ENCODE measurements around the gene MYO9B. TPM values are rescaled to one million over a fixed set of nuclear protein-coding genes. Genes with fewer than 3 reads are reported as not detected.

Gene MYO9B
- total RNA-seq, 2 donors from 2014 or later: 79.4 to 96.8 TPM

DNA sequence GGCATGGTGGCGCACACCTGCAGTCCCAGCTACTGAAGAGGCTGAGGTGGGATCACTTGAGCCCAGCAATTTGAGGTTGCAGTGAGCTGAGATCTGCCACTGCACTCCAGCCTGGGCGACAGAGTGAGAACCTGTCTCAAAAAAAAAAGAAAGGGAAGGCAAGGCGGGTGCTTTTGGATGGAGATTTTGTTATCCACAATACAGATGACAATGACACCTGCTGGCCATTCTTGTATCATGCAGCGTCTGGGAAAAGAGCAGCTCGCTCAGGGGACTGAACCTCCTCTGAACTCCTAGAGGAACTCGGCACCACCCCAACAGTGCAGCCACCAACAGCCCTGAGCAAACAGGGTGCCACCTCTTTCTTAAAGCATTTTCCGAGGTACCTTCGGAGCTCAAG, 23.1 kb upstream of the MYO9B start:
- peak; percentile 87 for DNase-seq
- no peak overlapping the region for H3K27ac Mint-ChIP-seq
- Histone ChIP-seq H3K4me1 (ENCODE audit: control insufficient read depth, insufficient read depth, low read length) (no peaks in the 10 kb centered on the region), H3K9me3 (ENCODE audit: control insufficient read depth, low read length) (no peaks in the 10 kb centered on the region), H3K9ac (ENCODE audit: extremely low read depth, low read length, poor library complexity, severe bottlenecking) (no peak overlapping the region), H3K4me3 (ENCODE audit: low read length) (no peak overlapping the region), H3K36me3 (ENCODE audit: control insufficient read depth, insufficient read depth, low read length) (peaks cover 49% of the 10 kb centered on the region), H3K27ac (ENCODE audit: low read depth, low read length) (no peak overlapping the region), H3K27me3 (ENCODE audit: control insufficient read depth, insufficient read depth, low read length, poor library complexity, severe bottlenecking) (no peaks in the 10 kb centered on the region)
- 72 to 73% methylated on average over 4 to 8 of the region's 8 CpGs for whole genome bisulfite sequencing, 2 experiments (ENCODE audit: insufficient coverage in 1 of 2, insufficient read length in 1 of 2)
- H3K27me3 Mint-ChIP-seq (ENCODE audit: insufficient read depth): no peaks in the 10 kb centered on the region
- H3K36me3 Mint-ChIP-seq (ENCODE audit: low read depth): peaks cover 39% of the 10 kb centered on the region
- TF ChIP-seq, protein P1, sequence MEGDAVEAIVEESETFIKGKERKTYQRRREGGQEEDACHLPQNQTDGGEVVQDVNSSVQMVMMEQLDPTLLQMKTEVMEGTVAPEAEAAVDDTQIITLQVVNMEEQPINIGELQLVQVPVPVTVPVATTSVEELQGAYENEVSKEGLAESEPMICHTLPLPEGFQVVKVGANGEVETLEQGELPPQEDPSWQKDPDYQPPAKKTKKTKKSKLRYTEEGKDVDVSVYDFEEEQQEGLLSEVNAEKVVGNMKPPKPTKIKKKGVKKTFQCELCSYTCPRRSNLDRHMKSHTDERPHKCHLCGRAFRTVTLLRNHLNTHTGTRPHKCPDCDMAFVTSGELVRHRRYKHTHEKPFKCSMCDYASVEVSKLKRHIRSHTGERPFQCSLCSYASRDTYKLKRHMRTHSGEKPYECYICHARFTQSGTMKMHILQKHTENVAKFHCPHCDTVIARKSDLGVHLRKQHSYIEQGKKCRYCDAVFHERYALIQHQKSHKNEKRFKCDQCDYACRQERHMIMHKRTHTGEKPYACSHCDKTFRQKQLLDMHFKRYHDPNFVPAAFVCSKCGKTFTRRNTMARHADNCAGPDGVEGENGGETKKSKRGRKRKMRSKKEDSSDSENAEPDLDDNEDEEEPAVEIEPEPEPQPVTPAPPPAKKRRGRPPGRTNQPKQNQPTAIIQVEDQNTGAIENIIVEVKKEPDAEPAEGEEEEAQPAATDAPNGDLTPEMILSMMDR (conservative IDR thresholded peaks at IDR 0.05): peak; percentile 80
- no peaks in the 10 kb centered on the region for H3K9me3 Mint-ChIP-seq
- H3K4me3 Mint-ChIP-seq: no peak overlapping the region
- no peaks in the 10 kb centered on the region for H3K4me1 Mint-ChIP-seq

DNA sequence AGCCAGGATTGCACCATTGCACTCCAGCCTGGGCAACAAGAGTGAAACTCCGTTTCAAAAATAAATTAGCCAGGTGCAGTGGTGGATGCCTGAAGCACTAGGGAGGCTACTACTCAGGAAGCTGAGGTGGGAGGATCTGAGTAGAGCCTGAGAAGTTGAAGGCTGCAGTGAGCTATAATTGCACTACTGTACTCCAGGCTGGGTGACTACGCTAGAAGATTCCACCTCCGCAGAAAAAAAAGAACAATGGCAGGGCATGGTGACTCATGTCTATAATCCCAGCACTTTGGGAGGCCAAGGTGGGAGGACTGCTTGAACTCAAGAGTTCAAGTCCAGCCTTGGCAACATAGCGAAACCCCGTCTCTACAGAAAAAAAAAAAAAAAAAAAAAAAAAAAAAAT, 20.8 kb upstream of the MYO9B start:
- Histone ChIP-seq H3K9ac (ENCODE audit: extremely low read depth, low read length, poor library complexity, severe bottlenecking) (no peak overlapping the region), H3K27me3 (ENCODE audit: control insufficient read depth, insufficient read depth, low read length, poor library complexity, severe bottlenecking) (no peaks in the 10 kb centered on the region), H3K27ac (ENCODE audit: low read depth, low read length) (no peak overlapping the region), H3K4me3 (ENCODE audit: low read length) (no peak overlapping the region), H3K9me3 (ENCODE audit: control insufficient read depth, low read length) (peaks cover 10% of the 10 kb centered on the region), H3K36me3 (ENCODE audit: control insufficient read depth, insufficient read depth, low read length) (peaks cover 62% of the 10 kb centered on the region), H3K4me1 (ENCODE audit: control insufficient read depth, insufficient read depth, low read length) (no peaks in the 10 kb centered on the region)
- TF ChIP-seq, protein P1 (conservative IDR thresholded peaks at IDR 0.05): no peak
- Mint-ChIP-seq H3K27me3 (ENCODE audit: insufficient read depth) (no peaks in the 10 kb centered on the region), H3K27ac (no peak overlapping the region), H3K36me3 (ENCODE audit: low read depth) (peaks cover 53% of the 10 kb centered on the region), H3K4me1 (no peaks in the 10 kb centered on the region), H3K9me3 (no peaks in the 10 kb centered on the region), H3K4me3 (no peak overlapping the region)
- WGBS, 2 experiments (ENCODE audit: insufficient coverage in 1 of 2, insufficient read length in 1 of 2): 95 to 98% methylated on average over 3 of the region's 5 CpGs
- DNase-seq: no peak

DNA sequence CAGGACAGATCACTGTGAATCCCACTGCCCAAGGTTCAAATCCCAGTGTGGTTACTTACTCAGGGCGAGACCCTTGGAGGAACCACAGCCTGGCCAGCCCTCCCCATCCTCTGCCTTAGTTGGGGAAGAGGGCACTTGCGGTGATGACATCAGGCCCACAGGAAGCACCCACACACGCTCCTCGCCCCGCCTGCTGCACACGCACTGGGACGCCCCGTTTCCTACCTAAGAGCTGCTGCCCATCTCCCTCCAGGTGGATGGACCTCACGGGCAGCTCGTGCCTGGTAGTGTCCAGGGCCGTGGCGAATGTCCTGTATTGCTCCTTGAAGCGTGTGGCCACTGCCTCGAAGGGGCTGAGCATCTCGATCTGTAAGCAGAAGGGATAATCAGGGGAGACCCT, 19.9 kb upstream of the MYO9B start:
- no peak overlapping the region for H3K9ac ChIP-seq (ENCODE audit: extremely low read depth, low read length, poor library complexity, severe bottlenecking)
- Mint-ChIP-seq H3K4me3 (no peak overlapping the region), H3K27me3 (ENCODE audit: insufficient read depth) (no peaks in the 10 kb centered on the region), H3K4me1 (no peaks in the 10 kb centered on the region), H3K36me3 (ENCODE audit: low read depth) (peaks cover 49% of the 10 kb centered on the region), H3K9me3 (no peaks in the 10 kb centered on the region), H3K27ac (no peak overlapping the region)
- 94 to 97% methylated on average over 15 of the region's 15 CpGs for WGBS, 2 experiments (ENCODE audit: insufficient coverage in 1 of 2, insufficient read length in 1 of 2)
- peaks cover 11% of the 10 kb centered on the region for H3K9me3 ChIP-seq (ENCODE audit: control insufficient read depth, low read length)
- H3K27me3 ChIP-seq (ENCODE audit: control insufficient read depth, insufficient read depth, low read length, poor library complexity, severe bottlenecking): no peaks in the 10 kb centered on the region
- peaks cover 60% of the 10 kb centered on the region for H3K36me3 ChIP-seq (ENCODE audit: control insufficient read depth, insufficient read depth, low read length)
- no peaks in the 10 kb centered on the region for H3K4me1 ChIP-seq (ENCODE audit: control insufficient read depth, insufficient read depth, low read length)
- DNase-seq: no peak
- H3K4me3 ChIP-seq (ENCODE audit: low read length): no peak overlapping the region
- no peak overlapping the region for H3K27ac ChIP-seq (ENCODE audit: low read depth, low read length)
- TF ChIP-seq, protein P1 (conservative IDR thresholded peaks at IDR 0.05): no peak
